SH-SY5Y (cell line): ENCODE data around the gene CPSF4L.

Experiments
- GATA2 ChIP-seq: IDR thresholded peaks from 2 replicates; pipeline ENCODE4 v1.6.1; 2011; ENCODE audit warnings: mild to moderate bottlenecking, low read depth, low read length
- GATA3 ChIP-seq: IDR thresholded peaks from 2 replicates; pipeline ENCODE4 v1.6.1; 2011; ENCODE audit warnings: low read depth, mild to moderate bottlenecking, low read length, moderate library complexity

Gene CPSF4L

GRCh38 chr17:73261617-73261951, at the start of gene CPSF4L:
Gene CPSF4L (minus strand): TSS chr17:73261880. CDS start chr17:73261818, 62 bp downstream.
- TF ChIP-seq GATA3 (no peak), GATA2 (no peak)

- TF ChIP-seq GATA2 = no peak
Measured at GRCh38 chr17:73311428-73311780, 49.7 kb upstream of the CPSF4L start.

GRCh38 chr17:73309727-73310596, 48.3 kb upstream of the CPSF4L start:
- TF ChIP-seq GATA2 (no peak; the same call in 1 of the 2 replicates), GATA3 (no peak)

- TF ChIP-seq GATA2 = peak; percentile 57
- no peak for TF ChIP-seq GATA3
Measured at GRCh38 chr17:73308017-73308823, 46.5 kb upstream of the CPSF4L start.

- TF ChIP-seq GATA2 (no peak), GATA3 (no peak)
Measured at GRCh38 chr17:73307130-73307529, 45.5 kb upstream of the CPSF4L start.

GRCh38 chr17:73305845-73306836, 44.5 kb upstream of the CPSF4L start:
- no peak for TF ChIP-seq GATA3
- no peak for TF ChIP-seq GATA2

- TF ChIP-seq GATA2 (no peak), GATA3 (no peak)
Measured at GRCh38 chr17:73304971-73305812, 43.5 kb upstream of the CPSF4L start.

GRCh38 chr17:73304438-73304837, 42.8 kb upstream of the CPSF4L start:
- no peak for TF ChIP-seq GATA3
- no peak for TF ChIP-seq GATA2

GRCh38 chr17:73302189-73302588, 40.5 kb upstream of the CPSF4L start:
- TF ChIP-seq GATA2 (no peak), GATA3 (no peak)

GRCh38 chr17:73301369-73301768, 39.7 kb upstream of the CPSF4L start:
- no peak for TF ChIP-seq GATA2
- TF ChIP-seq GATA3 = no peak

- TF ChIP-seq GATA3 (no peak), GATA2 (no peak)
Measured at GRCh38 chr17:73300392-73300791, 38.7 kb upstream of the CPSF4L start.

GRCh38 chr17:73297934-73298861, 36.5 kb upstream of the CPSF4L start:
- peak; percentile 99 for TF ChIP-seq GATA2
- TF ChIP-seq GATA3 = peak; percentile 94

GRCh38 chr17:73293480-73293911, 31.8 kb upstream of the CPSF4L start:
- TF ChIP-seq GATA3 = no peak
- no peak for TF ChIP-seq GATA2

GRCh38 chr17:73293031-73293430, 31.4 kb upstream of the CPSF4L start:
- TF ChIP-seq GATA3 = no peak
- TF ChIP-seq GATA2 = no peak
